ENCODE results near the gene SIM2. TPM values are rescaled to one million over a fixed set of nuclear protein-coding genes. Genes with fewer than 3 reads are reported as not detected.

The SIM2 gene
- total and polyA plus RNA-seq, 2 of the 13 experiments (the other 11 are each of a cell fraction or from before 2014, with no cell fraction given) = 0.36 to 0.53 TPM

GRCh38 chr21:36734367-36735200, 35.7 kb downstream of the SIM2 start:
- CTCF ChIA-PET (ENCODE audit: low intra/inter-chr PET ratio, low total read pairs) = no interaction called here
- TF ChIP-seq, protein P1, sequence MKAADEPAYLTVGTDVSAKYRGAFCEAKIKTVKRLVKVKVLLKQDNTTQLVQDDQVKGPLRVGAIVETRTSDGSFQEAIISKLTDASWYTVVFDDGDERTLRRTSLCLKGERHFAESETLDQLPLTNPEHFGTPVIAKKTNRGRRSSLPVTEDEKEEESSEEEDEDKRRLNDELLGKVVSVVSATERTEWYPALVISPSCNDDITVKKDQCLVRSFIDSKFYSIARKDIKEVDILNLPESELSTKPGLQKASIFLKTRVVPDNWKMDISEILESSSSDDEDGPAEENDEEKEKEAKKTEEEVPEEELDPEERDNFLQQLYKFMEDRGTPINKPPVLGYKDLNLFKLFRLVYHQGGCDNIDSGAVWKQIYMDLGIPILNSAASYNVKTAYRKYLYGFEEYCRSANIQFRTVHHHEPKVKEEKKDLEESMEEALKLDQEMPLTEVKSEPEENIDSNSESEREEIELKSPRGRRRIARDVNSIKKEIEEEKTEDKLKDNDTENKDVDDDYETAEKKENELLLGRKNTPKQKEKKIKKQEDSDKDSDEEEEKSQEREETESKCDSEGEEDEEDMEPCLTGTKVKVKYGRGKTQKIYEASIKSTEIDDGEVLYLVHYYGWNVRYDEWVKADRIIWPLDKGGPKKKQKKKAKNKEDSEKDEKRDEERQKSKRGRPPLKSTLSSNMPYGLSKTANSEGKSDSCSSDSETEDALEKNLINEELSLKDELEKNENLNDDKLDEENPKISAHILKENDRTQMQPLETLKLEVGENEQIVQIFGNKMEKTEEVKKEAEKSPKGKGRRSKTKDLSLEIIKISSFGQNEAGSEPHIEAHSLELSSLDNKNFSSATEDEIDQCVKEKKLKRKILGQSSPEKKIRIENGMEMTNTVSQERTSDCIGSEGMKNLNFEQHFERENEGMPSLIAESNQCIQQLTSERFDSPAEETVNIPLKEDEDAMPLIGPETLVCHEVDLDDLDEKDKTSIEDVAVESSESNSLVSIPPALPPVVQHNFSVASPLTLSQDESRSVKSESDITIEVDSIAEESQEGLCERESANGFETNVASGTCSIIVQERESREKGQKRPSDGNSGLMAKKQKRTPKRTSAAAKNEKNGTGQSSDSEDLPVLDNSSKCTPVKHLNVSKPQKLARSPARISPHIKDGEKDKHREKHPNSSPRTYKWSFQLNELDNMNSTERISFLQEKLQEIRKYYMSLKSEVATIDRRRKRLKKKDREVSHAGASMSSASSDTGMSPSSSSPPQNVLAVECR (CRISPR knock-in tag; IDR thresholded peaks at IDR 0.05; ENCODE audit: borderline replicate concordance) = no peak
- TF ChIP-seq CAMTA2 (CRISPR knock-in tag; IDR thresholded peaks at IDR 0.05; ENCODE audit: borderline replicate concordance) (no peak), RORA (CRISPR knock-in tag; IDR thresholded peaks at IDR 0.05) (no peak), KAT7 (CRISPR knock-in tag; IDR thresholded peaks at IDR 0.05; ENCODE audit: borderline replicate concordance) (no peak), ZBTB14 (CRISPR knock-in tag; IDR thresholded peaks at IDR 0.05) (no peak), ZFP82 (CRISPR knock-in tag; IDR thresholded peaks at IDR 0.05; ENCODE audit: borderline replicate concordance) (no peak), ZBTB49 (CRISPR knock-in tag; IDR thresholded peaks at IDR 0.05; ENCODE audit: borderline replicate concordance) (no peak), ZBTB33 (CRISPR knock-in tag; IDR thresholded peaks at IDR 0.05) (no peak), ZBTB8A (CRISPR knock-in tag; IDR thresholded peaks at IDR 0.05; ENCODE audit: borderline replicate concordance, low read depth) (no peak), ADNP (CRISPR knock-in tag; IDR thresholded peaks at IDR 0.05) (no peak), MAFG (CRISPR knock-in tag; IDR thresholded peaks at IDR 0.05) (no peak)

More at GRCh38 chr21:36734367-36735200, 35.7 kb downstream of the SIM2 start:
- POLR2A ChIA-PET = no interaction called here
- intact Hi-C loops (cut with micrococcal nuclease; ENCODE audit: unreplicated experiment) = no loop called here
- no peaks in the 10 kb centered on the region for H3K79me2 ChIP-seq (ENCODE audit: insufficient read depth, low read length)
- H3K4me1 ChIP-seq (ENCODE audit: insufficient read depth, low read length) = peaks cover 47% of the 10 kb centered on the region
- no peaks in the 10 kb centered on the region for H3K36me3 ChIP-seq (replicated peaks in 1 of 2; ENCODE audit: control insufficient read depth in 1 of 2, insufficient read depth in 2 of 2, low read length in 2 of 2)
- WGBS (ENCODE audit: low lambda C conversion rate) = 97% methylated on average over 6 of the region's 9 CpGs
- no peak overlapping the region for H3K4me3 ChIP-seq (replicated peaks in 1 of 3; ENCODE audit: insufficient read depth in 1 of 3, low read depth in 2 of 3, low read length in 3 of 3)
- no peak overlapping the region for H3K4me2 ChIP-seq (ENCODE audit: low read depth, low read length)
- H3K9ac ChIP-seq (ENCODE audit: insufficient read depth, low read depth, low read length) = no peak overlapping the region
- no peak for FAIRE-seq
- H3K9me3 ChIP-seq (ENCODE audit: low read length) = no peaks in the 10 kb centered on the region
- DNase-seq (ENCODE audit: low spot score) = no peak
- H3K27me3 ChIP-seq (ENCODE audit: control insufficient read depth in 1 of 2, insufficient read depth in 2 of 2, low read length in 2 of 2) = no peaks in the 10 kb centered on the region; a peak in 1 of 5 replicates
- H3K27ac ChIP-seq (ENCODE audit: extremely low read length, insufficient read depth, low read length) = no peak overlapping the region
- no peaks in the 10 kb centered on the region for H4K20me1 ChIP-seq (ENCODE audit: insufficient read depth, low read length)
- ATAC-seq = no peak
- no TSS peak for BruUV-seq (replicated peaks)
- no peak overlapping the region for H2AFZ ChIP-seq (ENCODE audit: low read length)
- in situ Hi-C loops (cut with HindIII; ENCODE audit: extremely low pct_ligation_motif_present, low pct_unique_long_range_greater_than_20kb) = no loop called here

All from HepG2 (cell line).